K562 (cell line): ENCODE results near the gene TERB2. TPM values are rescaled to one million over a fixed set of nuclear protein-coding genes. Genes with fewer than 3 reads are reported as not detected.

Experiments
- CBX1 ChIP-seq: sonication (generic); IDR thresholded peaks from 2 replicates; pipeline ENCODE4 v1.6.1; 2016; ENCODE audit warnings: antibody characterized with exemption, low read depth, mild to moderate bottlenecking
- EP300 ChIP-seq: IDR thresholded peaks from 2 replicates; pipeline ENCODE4 v1.6.1; 2012; ENCODE audit warnings: low read length, improper control_type of control experiment
- EP400 ChIP-seq: fragments of 450-650 bp; IDR thresholded peaks from 2 replicates; pipeline ENCODE4 v1.6.1; 2017; ENCODE audit warnings: antibody characterized with exemption, mild to moderate bottlenecking, moderate library complexity
- IRF2 ChIP-seq: sonication (generic); formaldehyde crosslinking; IDR thresholded peaks from 2 replicates; pipeline ENCODE4 v1.8.1; 2022; ENCODE audit warnings: mild to moderate bottlenecking, missing genetic modification reagents
- IRF9 ChIP-seq: fragments of 450-650 bp; IDR thresholded peaks from 2 replicates; pipeline ENCODE4 v1.6.1; 2016; ENCODE audit warnings: missing biosample characterization, missing genetic modification characterization
- L3MBTL2 ChIP-seq: fragments of 450-650 bp; IDR thresholded peaks from 2 replicates; pipeline ENCODE4 v1.6.1; 2016; ENCODE audit warnings: mild to moderate bottlenecking, moderate library complexity
- MNT ChIP-seq, 2 experiments: fragments of 450-650 bp; conservative IDR thresholded peaks; 2 replicates each; pipeline ENCODE4 v1.6.1; 2017; ENCODE audit warnings: mild to moderate bottlenecking in 2 of 2, moderate library complexity in 2 of 2
- POLR3A ChIP-seq: IDR thresholded peaks from 2 replicates; pipeline ENCODE4 v1.6.1; 2011; ENCODE audit warnings: borderline replicate concordance, mild to moderate bottlenecking, moderate library complexity; ENCODE audit not compliant: insufficient read length, insufficient read depth; ENCODE audit errors: extremely low read depth
- PRPF4 ChIP-seq: fragments of 200-400 bp; formaldehyde crosslinking; IDR thresholded peaks from one replicate; pipeline ENCODE4 v1.6.1; 2017; ENCODE audit warnings: low read length, low read depth, mild to moderate bottlenecking; ENCODE audit not compliant: insufficient read depth, poor library complexity, severe bottlenecking
- RUNX1 ChIP-seq: sonication (generic); IDR thresholded peaks from 2 replicates; pipeline ENCODE4 v1.6.1; 2016; ENCODE audit warnings: antibody characterized with exemption, low read depth
- SP2 ChIP-seq: IDR thresholded peaks from 2 replicates; pipeline ENCODE4 v1.6.1; 2011; ENCODE audit warnings: mild to moderate bottlenecking, low read depth, low read length, moderate library complexity; ENCODE audit not compliant: poor library complexity, severe bottlenecking; ENCODE audit errors: extremely low read depth
- SUPT5H ChIP-seq: fragments of 450-650 bp; IDR thresholded peaks from 2 replicates; pipeline ENCODE4 v1.6.1; 2016
- TCF3 ChIP-seq: sonication (generic); formaldehyde crosslinking; IDR thresholded peaks from 2 replicates; pipeline ENCODE4 v1.4.0; 2020; ENCODE audit warnings: mild to moderate bottlenecking, missing genetic modification reagents
- ZKSCAN8 ChIP-seq: fragments of 200-800 bp; sonication (Bioruptor generic); IDR thresholded peaks from 2 replicates; pipeline ENCODE4 v1.6.1; 2016; ENCODE audit warnings: missing genetic modification characterization, missing compliant biosample characterization
- ZNF124 ChIP-seq: sonication (generic); formaldehyde crosslinking; IDR thresholded peaks from 2 replicates; pipeline ENCODE4 v1.8.1; 2022; ENCODE audit warnings: missing genetic modification reagents
- ZNF133 ChIP-seq: fragments of 250-450 bp; sonication (Bioruptor Pico); IDR thresholded peaks from 2 replicates; pipeline ENCODE4 v1.4.0; 2020; ENCODE audit warnings: mild to moderate bottlenecking
- ZNF134 ChIP-seq: fragments of 250-450 bp; sonication (Bioruptor Pico); conservative IDR thresholded peaks from 2 replicates; pipeline ENCODE4 v1.4.0; 2020
- ZNF3 ChIP-seq: fragments of 250-450 bp; sonication (Bioruptor Pico); IDR thresholded peaks from 2 replicates; pipeline ENCODE4 v1.5.0; 2021; ENCODE audit warnings: mild to moderate bottlenecking, moderate library complexity
- ZNF347 ChIP-seq: fragments of 450-650 bp; formaldehyde crosslinking; IDR thresholded peaks from 2 replicates; pipeline ENCODE4 v1.4.0; 2020; ENCODE audit warnings: low read depth, mild to moderate bottlenecking, moderate library complexity
- ZNF766 ChIP-seq: fragments of 200-800 bp; sonication (Bioruptor generic); conservative IDR thresholded peaks from 2 replicates; pipeline ENCODE4 v1.6.1; 2016; ENCODE audit warnings: missing genetic modification characterization, missing compliant biosample characterization
- polyA plus RNA-seq, 8 experiments: library from polyadenylated mRNA; depleted of rRNA in 4 of 8; stranded (reverse) in 5 of 8; unstranded in 3 of 8; fragments of >200 nt; fragmentation: Nextera tagmentation in 2 of 8; fragmentation: Illumina TruSeq in 1 of 8; extraction: Ambion mirVana in 2 of 8; extraction: Trizol in 1 of 8; gene quantifications; 2 replicates each; pipeline versions ENCODE4 v1.2.1 to v1.2.3, GENCODE V29; 2011 to 2014; ENCODE audit warnings: inconsistent platforms in 1 of 8, missing spikeins in 1 of 8
- total RNA-seq, 7 experiments: library from RNA; depleted of rRNA in 6 of 7; stranded (reverse); fragments of >200 nt in 6 of 7; fragmentation: Illumina TruSeq in 2 of 7; extraction: Trizol in 2 of 7; gene quantifications; 2 replicates each; pipeline versions ENCODE4 v1.2.1 to v1.2.3, GENCODE V29; 2011 to 2021; ENCODE audit warnings: low replicate concordance in 1 of 7
- TF ChIP-seq, protein P1 (sequence below): fragments of 450-650 bp; IDR thresholded peaks from 2 replicates; pipeline ENCODE4 v1.6.1; 2018; ENCODE audit not compliant: partially characterized antibody
- TF ChIP-seq, protein P2 (sequence below): fragments of 250-450 bp; sonication (Bioruptor Pico); IDR thresholded peaks from 2 replicates; pipeline ENCODE4 v1.8.0; 2021; ENCODE audit warnings: borderline replicate concordance, mild to moderate bottlenecking, moderate library complexity; ENCODE audit not compliant: poor library complexity, severe bottlenecking

The TERB2 gene
- total and polyA plus RNA-seq, 9 of the 15 experiments (the other 6 are each of a cell fraction or from before 2014, with no cell fraction given), result not detected

DNA sequence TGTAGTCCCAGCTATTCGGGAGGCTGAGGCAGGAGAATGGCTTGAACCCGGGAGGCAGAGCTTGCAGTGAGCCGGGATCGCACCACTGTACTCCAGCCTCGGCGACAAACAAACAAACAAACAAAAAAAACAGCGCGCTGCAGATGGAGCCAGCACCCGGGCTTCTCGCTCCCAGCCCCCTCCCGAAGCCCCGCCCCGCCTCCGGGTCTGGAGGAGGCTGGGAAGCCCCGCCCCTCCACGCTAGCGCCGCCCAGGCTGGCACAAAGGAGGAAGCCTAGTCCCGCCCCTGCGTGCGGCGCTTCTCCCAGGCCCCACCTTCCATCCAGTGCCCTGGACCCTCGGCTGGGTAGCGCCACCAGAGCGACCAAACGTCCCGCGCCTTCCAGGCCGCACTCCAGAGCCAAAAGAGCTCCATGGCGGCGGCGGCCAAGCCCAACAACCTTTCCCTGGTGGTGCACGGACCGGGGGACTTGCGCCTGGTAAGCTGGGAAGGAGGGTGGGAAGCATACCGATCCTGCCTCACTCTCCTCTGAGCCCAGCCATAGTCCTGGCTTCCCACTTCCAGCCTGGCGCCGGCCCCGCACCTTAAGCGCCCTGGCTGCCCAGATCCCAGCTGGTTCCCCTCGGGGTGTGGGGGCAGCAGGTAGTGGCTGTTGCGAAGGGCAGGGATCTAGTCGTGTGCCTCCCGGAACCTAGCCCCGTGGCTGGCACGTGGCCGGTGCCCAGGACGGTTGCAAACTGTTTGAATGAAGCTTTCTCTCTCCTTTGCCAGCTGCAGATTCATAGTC, 66.6 kb downstream of the TERB2 start, which contains the start of gene SORD (continued):
- TF ChIP-seq EP400 (peak; percentile 53; the same call in 1 of the 2 replicates), L3MBTL2 (peak; percentile 74; the same call in 1 of the 2 replicates), ZNF347 (CRISPR knock-in tag) (no peak), ZNF124 (0 out of 2 replicates have a peak, but pooled peaks have one; percentile 80), PRPF4 (no peak), SP2 (no peak), IRF9 (tag) (no peak), ZNF3 (CRISPR knock-in tag) (no peak), POLR3A (peak; percentile 41), IRF2 (CRISPR knock-in tag) (peak; percentile 17; the same call in 1 of the 2 replicates), ZKSCAN8 (CRISPR knock-in tag) (no peak), RUNX1 (no peak), SUPT5H (peak; percentile 69), ZNF133 (no peak), ZNF766 (CRISPR knock-in tag) (no peak), CBX1 (no peak), TCF3 (CRISPR knock-in tag) (no peak), ZNF134 (CRISPR knock-in tag) (no peak), EP300 (no peak), MNT (conservative IDR thresholded peaks at IDR 0.05) (peak in 1 of 2 experiments; percentile 52; a peak in 2 of 4 replicates)
- TF ChIP-seq, protein P1, sequence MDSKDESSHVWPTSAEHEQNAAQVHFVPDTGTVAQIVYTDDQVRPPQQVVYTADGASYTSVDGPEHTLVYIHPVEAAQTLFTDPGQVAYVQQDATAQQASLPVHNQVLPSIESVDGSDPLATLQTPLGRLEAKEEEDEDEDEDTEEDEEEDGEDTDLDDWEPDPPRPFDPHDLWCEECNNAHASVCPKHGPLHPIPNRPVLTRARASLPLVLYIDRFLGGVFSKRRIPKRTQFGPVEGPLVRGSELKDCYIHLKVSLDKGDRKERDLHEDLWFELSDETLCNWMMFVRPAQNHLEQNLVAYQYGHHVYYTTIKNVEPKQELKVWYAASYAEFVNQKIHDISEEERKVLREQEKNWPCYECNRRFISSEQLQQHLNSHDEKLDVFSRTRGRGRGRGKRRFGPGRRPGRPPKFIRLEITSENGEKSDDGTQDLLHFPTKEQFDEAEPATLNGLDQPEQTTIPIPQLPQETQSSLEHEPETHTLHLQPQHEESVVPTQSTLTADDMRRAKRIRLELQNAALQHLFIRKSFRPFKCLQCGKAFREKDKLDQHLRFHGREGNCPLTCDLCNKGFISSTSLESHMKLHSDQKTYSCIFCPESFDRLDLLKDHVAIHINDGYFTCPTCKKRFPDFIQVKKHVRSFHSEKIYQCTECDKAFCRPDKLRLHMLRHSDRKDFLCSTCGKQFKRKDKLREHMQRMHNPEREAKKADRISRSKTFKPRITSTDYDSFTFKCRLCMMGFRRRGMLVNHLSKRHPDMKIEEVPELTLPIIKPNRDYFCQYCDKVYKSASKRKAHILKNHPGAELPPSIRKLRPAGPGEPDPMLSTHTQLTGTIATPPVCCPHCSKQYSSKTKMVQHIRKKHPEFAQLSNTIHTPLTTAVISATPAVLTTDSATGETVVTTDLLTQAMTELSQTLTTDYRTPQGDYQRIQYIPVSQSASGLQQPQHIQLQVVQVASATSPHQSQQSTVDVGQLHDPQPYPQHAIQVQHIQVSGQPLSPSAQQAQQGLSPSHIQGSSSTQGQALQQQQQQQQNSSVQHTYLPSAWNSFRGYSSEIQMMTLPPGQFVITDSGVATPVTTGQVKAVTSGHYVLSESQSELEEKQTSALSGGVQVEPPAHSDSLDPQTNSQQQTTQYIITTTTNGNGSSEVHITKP, result no peak
- TF ChIP-seq, protein P2, sequence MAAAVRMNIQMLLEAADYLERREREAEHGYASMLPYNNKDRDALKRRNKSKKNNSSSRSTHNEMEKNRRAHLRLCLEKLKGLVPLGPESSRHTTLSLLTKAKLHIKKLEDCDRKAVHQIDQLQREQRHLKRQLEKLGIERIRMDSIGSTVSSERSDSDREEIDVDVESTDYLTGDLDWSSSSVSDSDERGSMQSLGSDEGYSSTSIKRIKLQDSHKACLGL (CRISPR knock-in tag), result no peak
